KMS-11 (cell line): ENCODE measurements around the gene PMP22.

ENCODE experiments used
- H2AFZ ChIP-seq: fragments of 200-600 bp; sonication (generic); 2 replicates; pipeline ENCODE4 v1.6.1; 2016; ENCODE audit warnings: antibody characterized with exemption, mixed run types, low read depth
- H3K27ac ChIP-seq: fragments of 200-600 bp; sonication (generic); 2 replicates; pipeline ENCODE4 v1.6.1; 2016; ENCODE audit warnings: mild to moderate bottlenecking, mixed run types
- H3K27me3 ChIP-seq: fragments of 200-600 bp; sonication (generic); 2 replicates; pipeline ENCODE4 v1.6.1; 2017; ENCODE audit warnings: mild to moderate bottlenecking, low read depth, mixed run types, moderate library complexity; ENCODE audit not compliant: insufficient read depth
- H3K36me3 ChIP-seq: fragments of 200-600 bp; sonication (generic); 2 replicates; pipeline ENCODE4 v1.6.1; 2017; ENCODE audit warnings: mild to moderate bottlenecking, mixed run types; ENCODE audit not compliant: insufficient read depth
- H3K4me1 ChIP-seq: fragments of 200-600 bp; sonication (generic); 2 replicates; pipeline ENCODE4 v1.6.1; 2016; ENCODE audit warnings: mild to moderate bottlenecking, low read depth, mixed run types; ENCODE audit not compliant: poor library complexity, severe bottlenecking
- H3K4me2 ChIP-seq: fragments of 200-600 bp; sonication (generic); 2 replicates; pipeline ENCODE4 v1.7.0; 2016; ENCODE audit warnings: mild to moderate bottlenecking, mixed run types
- H3K4me3 ChIP-seq: fragments of 200-600 bp; sonication (generic); IDR thresholded peaks from 2 replicates; pipeline ENCODE4 v1.6.1; 2017; ENCODE audit warnings: low read depth, low read length, mixed read lengths; ENCODE audit not compliant: insufficient read depth
- H3K79me2 ChIP-seq: fragments of 200-600 bp; sonication (generic); 2 replicates; pipeline ENCODE4 v1.6.1; 2016; ENCODE audit warnings: low read depth, mixed run types; ENCODE audit not compliant: insufficient read depth
- H3K9ac ChIP-seq: fragments of 200-600 bp; sonication (generic); 2 replicates; pipeline ENCODE4 v1.6.1; 2016; ENCODE audit warnings: mild to moderate bottlenecking, mixed run types
- H4K20me1 ChIP-seq: fragments of 200-600 bp; sonication (generic); 2 replicates; pipeline ENCODE4 v1.6.1; 2016; ENCODE audit warnings: mild to moderate bottlenecking, mixed run types; ENCODE audit not compliant: insufficient read depth
- CTCF ChIP-seq: fragments of 200-600 bp; sonication (generic); conservative IDR thresholded peaks from 2 replicates; pipeline ENCODE4 v1.6.1; 2017; ENCODE audit warnings: low read depth, mild to moderate bottlenecking, antibody characterized with exemption, low read length, moderate library complexity, mixed read lengths

PMP22 gene

GRCh38 chr17:15289285-15290183 lies 24.4 kb upstream of the PMP22 start:
- Histone ChIP-seq H3K79me2 (no peaks in the 10 kb centered on the region), H3K27ac (no peak overlapping the region), H4K20me1 (no peaks in the 10 kb centered on the region), H2AFZ (no peak overlapping the region), H3K36me3 (no peaks in the 10 kb centered on the region), H3K4me3 (no peak overlapping the region), H3K27me3 (no peaks in the 10 kb centered on the region), H3K4me1 (no peaks in the 10 kb centered on the region), H3K4me2 (no peak overlapping the region), H3K9ac (no peak overlapping the region)
- TF ChIP-seq CTCF: no peak

DNA sequence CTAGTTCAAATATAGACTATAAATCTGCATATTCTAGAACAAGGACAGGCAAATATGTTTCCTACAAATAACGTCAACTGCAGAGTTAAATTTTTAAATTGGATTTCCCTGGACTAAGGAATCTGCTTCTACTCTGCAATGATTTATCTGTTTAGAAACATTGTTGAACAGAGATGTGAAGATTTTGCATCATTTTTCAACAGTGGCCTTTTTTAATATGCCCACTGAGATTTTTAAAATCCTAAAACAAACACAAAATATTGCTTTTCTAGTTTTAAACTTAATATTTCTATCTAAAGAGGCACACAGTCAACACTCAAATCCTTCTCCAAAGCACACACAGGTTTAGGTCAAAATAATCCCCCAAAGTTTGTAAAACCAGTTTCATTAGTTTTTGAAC lies 23.7 kb upstream of the PMP22 start:
- Histone ChIP-seq H3K4me2 (no peak overlapping the region), H3K9ac (no peak overlapping the region), H4K20me1 (no peaks in the 10 kb centered on the region), H3K4me3 (no peak overlapping the region), H3K4me1 (no peaks in the 10 kb centered on the region), H3K36me3 (no peaks in the 10 kb centered on the region), H3K27me3 (no peaks in the 10 kb centered on the region), H3K79me2 (no peaks in the 10 kb centered on the region), H2AFZ (no peak overlapping the region), H3K27ac (no peak overlapping the region)
- no peak for TF ChIP-seq CTCF

- no peaks in the 10 kb centered on the region for H4K20me1 ChIP-seq
- TF ChIP-seq CTCF: no peak
- H3K79me2 ChIP-seq: no peaks in the 10 kb centered on the region
- H3K9ac ChIP-seq: no peak overlapping the region
- no peaks in the 10 kb centered on the region for H3K36me3 ChIP-seq
- H3K4me1 ChIP-seq: no peaks in the 10 kb centered on the region
- no peak overlapping the region for H3K4me3 ChIP-seq
- no peak overlapping the region for H2AFZ ChIP-seq
- H3K4me2 ChIP-seq: no peak overlapping the region
- H3K27ac ChIP-seq: no peak overlapping the region
- H3K27me3 ChIP-seq: no peaks in the 10 kb centered on the region
Measured at GRCh38 chr17:15287538-15288267, 22.6 kb upstream of the PMP22 start.

- Histone ChIP-seq H2AFZ (no peak overlapping the region), H3K9ac (no peak overlapping the region), H3K79me2 (no peaks in the 10 kb centered on the region), H3K36me3 (no peaks in the 10 kb centered on the region), H4K20me1 (no peaks in the 10 kb centered on the region), H3K4me2 (no peak overlapping the region), H3K4me1 (no peaks in the 10 kb centered on the region), H3K27ac (no peak overlapping the region), H3K4me3 (no peak overlapping the region), H3K27me3 (no peaks in the 10 kb centered on the region)
- no peak for TF ChIP-seq CTCF
Measured at GRCh38 chr17:15285466-15285865, 20.3 kb upstream of the PMP22 start.
